Kasumi-1 (cell line): ENCODE results near the gene CADPS.

Experiments
- DNase-seq, 2 experiments: peaks; one replicate each; lab custom pipeline; 2025; lab: John Stamatoyannopoulos, UW

The CADPS gene

GRCh38 chr3:62874711-62875557 lies at the start of gene CADPS:
Gene CADPS, minus strand, starts transcription at chr3:62875416. Its CDS starts 387 bp downstream, at chr3:62875029.
- DNase-seq = no peak

DNA sequence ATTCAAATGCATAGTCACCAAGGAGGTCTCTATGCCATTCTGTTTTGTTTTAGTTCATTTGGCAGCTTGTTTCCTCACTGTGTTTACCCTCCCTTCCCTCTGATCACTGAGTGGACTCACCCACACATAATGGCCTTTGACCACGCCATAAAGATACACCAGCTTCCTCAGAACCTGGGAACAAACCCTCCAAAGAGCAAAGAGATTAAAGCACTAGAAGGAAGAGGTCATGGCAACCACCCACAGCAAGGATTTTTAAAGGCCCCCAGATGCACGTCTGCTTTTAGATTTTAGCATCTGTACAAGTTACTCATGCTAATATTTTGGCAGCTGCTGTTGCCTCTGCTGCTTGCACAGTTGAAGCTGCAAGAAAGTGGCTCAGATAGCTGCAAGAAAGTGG lies 47.9 kb upstream of the CADPS start:
- no peak for DNase-seq

DNA sequence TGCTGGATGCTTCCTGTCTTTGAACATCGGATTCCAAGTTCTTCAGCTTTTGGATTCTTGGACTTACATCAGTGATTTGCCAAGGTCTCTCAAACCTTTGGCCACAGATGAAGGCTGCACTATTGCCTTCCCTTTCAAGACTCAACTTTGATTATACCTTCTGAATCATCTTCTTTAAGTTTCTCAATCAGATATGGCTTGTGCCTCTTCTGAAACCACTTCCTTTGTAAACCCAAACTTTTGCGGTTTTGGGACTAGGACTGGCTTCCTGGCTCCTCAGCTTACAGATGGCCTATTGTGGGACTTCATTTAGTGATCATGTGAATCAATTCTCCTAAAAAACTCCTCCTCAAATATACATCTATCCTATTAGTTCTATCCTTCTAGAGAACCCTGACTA lies 47.1 kb upstream of the CADPS start:
- DNase-seq = no peak

GRCh38 chr3:62920466-62920784 lies 45.2 kb upstream of the CADPS start:
- DNase-seq = no peak

DNA sequence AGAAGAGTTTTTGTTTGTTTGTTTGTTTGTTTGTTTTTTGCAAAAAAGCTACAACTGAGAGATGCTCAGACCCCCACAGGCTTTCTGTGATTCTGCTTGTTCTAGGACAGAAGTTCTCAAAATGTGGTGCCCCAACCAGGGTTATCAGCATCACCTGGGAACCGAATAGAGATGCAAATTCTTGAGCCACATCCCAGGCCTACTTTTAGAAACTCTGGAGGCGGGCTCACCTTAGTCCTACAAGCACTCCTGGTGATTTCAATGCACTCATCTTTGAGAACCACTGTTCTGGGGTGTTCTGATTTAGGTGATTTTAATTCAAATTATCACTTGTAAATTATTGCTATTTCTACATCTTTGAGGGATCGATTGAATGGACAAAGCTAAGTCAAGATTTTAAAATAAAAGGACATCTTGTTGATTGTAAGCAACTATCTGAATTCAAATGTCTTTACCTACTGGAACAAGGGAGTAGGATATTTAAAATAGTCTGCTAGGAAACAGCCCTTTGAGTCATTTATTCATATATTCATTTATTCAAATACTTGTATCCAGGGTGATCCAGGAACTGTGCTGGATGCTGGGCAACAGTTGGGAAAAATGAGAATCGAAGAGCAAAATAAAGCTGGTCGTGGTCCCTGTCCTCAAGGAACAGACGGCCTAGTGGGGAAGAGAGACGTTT lies 44.7 kb upstream of the CADPS start:
- no peak for DNase-seq

GRCh38 chr3:62918777-62919176 lies 43.6 kb upstream of the CADPS start:
- no peak for DNase-seq

DNA sequence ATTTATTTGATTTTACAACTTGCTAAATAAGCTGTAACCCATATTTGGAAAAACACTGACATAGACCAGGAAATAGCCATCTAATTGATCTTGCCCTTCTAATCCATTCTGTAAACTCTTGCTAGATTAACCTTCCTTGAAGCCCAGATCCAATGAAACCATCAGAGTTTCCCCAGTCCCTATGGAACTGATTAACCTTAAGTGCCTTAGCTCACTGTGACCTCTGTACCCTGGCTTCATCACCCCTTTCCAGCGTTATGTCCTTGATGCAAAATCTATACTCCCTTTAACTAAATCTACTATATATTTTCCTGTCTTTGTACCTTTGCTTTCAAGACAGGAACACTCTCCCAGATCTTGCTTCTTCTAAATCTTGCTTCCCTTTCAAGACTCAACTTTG lies 42.9 kb upstream of the CADPS start:
- no peak for DNase-seq

- no peak for DNase-seq
Observed at GRCh38 chr3:62911526-62911925, 36.3 kb upstream of the CADPS start.

DNA sequence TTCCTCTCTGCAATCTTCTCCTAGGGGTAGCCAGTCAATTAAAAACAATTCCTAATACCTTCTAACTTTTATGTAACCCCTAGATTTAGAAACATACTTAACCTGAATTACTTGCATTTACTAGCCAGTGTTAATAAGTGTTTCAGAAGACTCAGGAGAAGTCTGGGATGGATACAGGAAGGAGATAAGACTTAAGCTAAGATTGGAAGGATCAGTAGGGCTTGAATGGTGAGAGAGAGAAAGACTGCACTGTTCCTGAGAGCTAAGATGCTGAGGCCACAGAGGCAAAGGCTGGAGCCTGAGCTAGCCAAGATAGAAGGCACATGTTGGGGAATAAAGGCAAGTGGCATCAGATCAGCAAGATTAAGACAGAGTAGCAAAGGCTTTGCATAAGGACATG lies 30.1 kb upstream of the CADPS start:
- DNase-seq = no peak

DNA sequence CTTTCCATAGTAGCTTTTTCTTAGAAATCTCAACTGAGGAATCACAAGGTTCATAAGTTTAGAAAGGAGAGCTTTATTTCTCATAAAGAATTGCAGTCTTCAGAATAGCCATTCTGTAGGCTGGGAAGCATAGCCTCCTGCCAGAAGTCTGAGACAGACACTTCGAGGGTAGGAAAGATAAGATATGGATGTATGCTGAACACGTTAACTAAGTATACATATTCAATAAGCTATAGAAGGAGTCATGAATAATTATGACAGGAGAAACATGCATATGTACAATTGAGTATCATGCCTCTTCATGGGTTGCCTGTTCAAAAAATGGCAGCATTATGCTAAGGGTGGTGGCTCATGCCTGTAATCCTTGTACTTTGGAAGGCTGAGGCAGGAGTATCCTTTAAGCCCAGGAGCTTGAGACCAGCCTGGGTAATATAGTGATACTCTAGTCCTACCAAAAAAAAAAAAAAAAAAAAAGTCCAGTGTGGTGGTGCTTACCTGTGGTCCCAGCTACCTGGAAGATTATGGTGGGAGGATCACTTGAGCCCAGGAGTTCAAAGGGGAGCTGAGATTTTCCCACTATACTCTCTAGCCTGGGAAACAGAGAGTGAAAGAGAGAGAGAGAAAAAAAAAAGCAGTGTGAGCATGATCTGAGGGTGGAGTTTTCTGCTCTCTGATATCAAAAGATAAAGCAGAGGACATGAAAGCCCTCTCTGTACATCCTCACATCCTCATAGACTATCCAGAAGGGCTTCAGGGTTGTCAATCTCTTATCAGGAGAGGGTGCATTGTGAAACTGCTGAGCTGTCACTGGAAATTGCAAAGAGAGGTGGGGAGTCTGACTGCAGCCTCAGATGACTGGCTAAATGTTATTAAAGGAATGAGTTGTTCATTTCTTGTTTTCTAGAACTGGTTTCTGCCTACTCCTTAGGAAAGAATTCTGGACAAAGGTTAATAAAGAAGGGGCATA lies 23.6 kb upstream of the CADPS start:
- DNase-seq = no peak

DNA sequence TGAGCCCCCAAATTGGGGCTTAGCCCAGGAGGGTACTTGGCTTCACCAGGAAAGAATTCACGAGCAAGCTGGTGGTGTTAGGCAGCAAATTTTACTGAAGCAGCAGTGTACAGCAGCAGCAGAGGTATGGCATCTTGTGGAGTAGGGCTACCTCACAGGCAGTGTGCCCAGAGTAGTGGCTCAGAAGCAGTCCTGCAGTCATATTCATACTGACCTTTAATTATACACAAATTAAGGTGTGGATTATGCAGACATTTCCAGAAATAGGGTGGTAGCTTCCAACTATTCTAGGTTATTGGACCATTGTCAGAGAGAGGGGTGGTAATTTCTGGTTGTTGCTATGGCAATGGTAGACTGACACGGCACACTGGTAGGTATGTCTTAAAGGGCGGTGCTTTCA lies 20.7 kb upstream of the CADPS start:
- no peak for DNase-seq

GRCh38 chr3:62892951-62893350 lies 17.7 kb upstream of the CADPS start:
- no peak for DNase-seq

DNA sequence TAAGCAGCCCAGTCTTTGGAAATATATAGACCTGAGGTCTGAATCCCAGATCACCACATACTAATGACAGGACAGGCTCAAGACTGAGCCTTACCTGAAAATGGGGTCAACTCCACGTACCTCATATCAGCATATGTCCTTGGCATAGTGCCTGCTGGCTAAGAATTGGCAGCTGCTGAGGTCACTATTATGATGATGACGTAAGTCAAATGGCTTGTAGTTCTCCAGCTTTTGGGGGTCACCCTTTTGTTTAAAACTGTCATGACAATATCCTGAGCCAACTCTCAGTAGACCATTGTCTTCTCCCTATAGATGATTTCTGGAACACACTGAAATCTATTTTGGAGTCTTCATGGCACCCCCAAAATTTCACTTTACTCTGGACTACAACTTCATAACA lies 16.8 kb upstream of the CADPS start:
- no peak for DNase-seq

GRCh38 chr3:62888778-62889177 lies 13.6 kb upstream of the CADPS start:
- DNase-seq = no peak

GRCh38 chr3:62888180-62888579 lies 13.0 kb upstream of the CADPS start:
- no peak for DNase-seq

- DNase-seq = no peak
Observed at GRCh38 chr3:62885136-62885535, 9.9 kb upstream of the CADPS start.

DNA sequence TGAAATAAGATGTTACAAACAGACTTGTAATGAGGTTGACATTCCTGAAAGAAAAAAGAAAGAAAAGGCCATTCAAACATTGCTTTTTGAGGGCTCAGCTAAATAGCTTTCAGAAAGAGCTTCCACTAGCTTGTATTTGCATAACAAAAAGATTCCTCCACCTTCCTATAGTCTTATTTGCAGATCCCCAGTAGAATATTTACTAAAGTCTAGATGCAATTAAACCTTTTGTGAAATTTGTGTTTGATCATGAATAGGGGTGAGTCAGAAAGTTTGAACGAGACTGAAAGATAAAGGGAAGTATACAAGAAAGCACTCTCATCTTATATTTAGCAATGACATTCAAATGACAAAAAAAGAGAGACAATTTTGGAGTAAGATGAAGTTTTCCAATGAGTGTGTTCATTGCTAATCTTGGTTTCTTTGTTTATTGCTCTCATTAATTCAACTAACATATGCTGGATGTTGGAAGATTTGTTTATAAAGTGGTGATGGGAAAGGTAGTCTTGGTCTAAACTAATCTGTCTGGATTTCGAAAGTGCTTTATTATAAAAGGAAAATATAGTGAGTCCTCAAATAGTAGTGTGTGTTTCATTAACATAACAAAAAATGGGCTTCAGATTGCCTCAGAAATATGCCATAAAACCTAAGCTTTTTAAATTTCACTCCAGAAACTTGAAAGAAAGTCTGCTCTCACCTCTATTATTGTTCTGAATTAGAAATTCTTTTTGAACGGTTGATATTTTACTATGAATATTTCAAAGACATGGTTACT lies 9.1 kb upstream of the CADPS start:
- no peak for DNase-seq

DNA sequence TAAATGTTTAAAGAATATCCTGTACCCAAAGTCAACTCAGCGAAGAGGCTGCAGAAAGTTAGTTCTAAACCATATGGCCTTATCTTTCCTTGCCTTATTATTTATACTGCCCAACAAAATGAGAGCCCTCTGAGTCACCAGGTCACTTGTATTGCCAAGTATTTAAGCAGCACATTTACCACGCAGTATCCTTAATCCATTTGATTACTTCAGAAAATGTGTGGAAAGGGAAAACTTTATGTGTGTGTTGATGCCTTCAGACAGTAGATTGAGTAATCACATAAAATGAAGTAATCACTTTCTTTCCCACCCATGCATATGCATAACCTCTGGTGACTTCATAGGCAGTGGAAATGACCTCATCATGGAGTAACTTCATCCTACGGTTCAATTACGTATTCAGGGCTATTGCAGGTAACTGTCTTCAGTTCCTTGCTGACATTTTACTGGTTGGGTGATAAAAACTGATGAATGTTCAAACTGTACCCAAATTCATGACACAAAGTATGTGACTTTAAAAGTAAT lies 7.5 kb upstream of the CADPS start:
- DNase-seq = no peak

DNA sequence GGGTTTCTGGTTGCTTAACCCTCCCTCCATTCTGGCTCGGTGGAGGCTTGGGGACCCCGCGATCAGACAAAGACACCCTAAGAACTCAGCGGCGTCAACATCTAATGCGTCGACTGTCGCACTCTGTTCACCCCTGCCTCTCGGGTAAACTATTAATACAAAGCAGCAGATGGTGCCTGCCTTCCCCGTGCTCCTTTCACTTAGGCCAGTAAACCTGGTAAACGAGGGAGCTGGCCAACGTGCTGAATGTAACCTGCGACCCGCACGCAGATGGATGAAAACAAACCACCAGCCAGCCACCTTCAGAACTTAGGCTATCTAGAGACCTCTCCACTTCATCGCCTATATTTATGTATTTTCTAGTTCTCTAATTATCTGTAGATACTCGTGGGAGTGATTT lies 848 bp upstream of the CADPS start:
- no peak for DNase-seq

GRCh38 chr3:62875558-62876002 lies 364 bp upstream of the CADPS start:
- DNase-seq = no peak
